ENCODE results near the gene RBM43. TPM values are rescaled to one million over a fixed set of nuclear protein-coding genes. Genes with fewer than 3 reads are reported as not detected.
"Not testable (repeated sequence)": the region's sequence is repeated elsewhere in the genome, so short reads cannot be mapped to it uniquely, and the experiment has no call there.

The RBM43 gene
- total RNA-seq, 1 donor from 2014 or later, result 1.5 TPM

- H3K9me3 ChIP-seq (replicated peaks), result no peaks in the 10 kb centered on the region
These were observed 38.4 kb upstream of the RBM43 start for GRCh38 chr2:151299920-151300539.

GRCh38 chr2:151297882-151298281 lies 36.2 kb upstream of the RBM43 start:
- no peaks in the 10 kb centered on the region for H3K27me3 ChIP-seq (ENCODE audit: low read depth)
- TF ChIP-seq CTCF (IDR thresholded peaks at IDR 0.05; ENCODE audit: borderline replicate concordance), result no peak
- intact Hi-C loops (cut with micrococcal nuclease), result no loop called here
- no peak for DNase-seq
- no peaks in the 10 kb centered on the region for H3K36me3 ChIP-seq
- H3K4me3 ChIP-seq, result no peak overlapping the region
- H3K27ac ChIP-seq (replicated peaks), result no peak overlapping the region
- no peaks in the 10 kb centered on the region for H3K9me3 ChIP-seq (replicated peaks)
- H3K4me1 ChIP-seq, result no peaks in the 10 kb centered on the region

More at GRCh38 chr2:151299920-151300539, 38.4 kb upstream of the RBM43 start:
- no peak overlapping the region for H3K27ac ChIP-seq (replicated peaks)
- no peak for TF ChIP-seq CTCF (IDR thresholded peaks at IDR 0.05; ENCODE audit: borderline replicate concordance)
- no peak overlapping the region for H3K4me3 ChIP-seq
- H3K36me3 ChIP-seq, result no peaks in the 10 kb centered on the region
- DNase-seq, result no peak
- H3K4me1 ChIP-seq, result no peaks in the 10 kb centered on the region
- intact Hi-C loops (cut with micrococcal nuclease), result no loop called here
- H3K27me3 ChIP-seq (ENCODE audit: low read depth), result no peaks in the 10 kb centered on the region

- H3K36me3 ChIP-seq; DNase-seq; H3K4me1 ChIP-seq; H3K9me3 ChIP-seq (replicated peaks); H3K27ac ChIP-seq (replicated peaks); H3K27me3 ChIP-seq (ENCODE audit: low read depth); H3K4me3 ChIP-seq; intact Hi-C loops (cut with micrococcal nuclease): not testable (repeated sequence)
These were observed 34.3 kb upstream of the RBM43 start for GRCh38 chr2:151295926-151296325.

- Histone ChIP-seq H3K27ac (replicated peaks) (no peak overlapping the region), H3K4me3 (no peak overlapping the region), H3K9me3 (replicated peaks) (no peaks in the 10 kb centered on the region), H3K36me3 (no peaks in the 10 kb centered on the region), H3K4me1 (peaks cover 29% of the 10 kb centered on the region), H3K27me3 (ENCODE audit: low read depth) (peaks cover 4% of the 10 kb centered on the region)
- TF ChIP-seq CTCF (IDR thresholded peaks at IDR 0.05; ENCODE audit: borderline replicate concordance), result no peak
- intact Hi-C loops (cut with micrococcal nuclease), result no loop called here
- no peak for DNase-seq
These were observed 30.9 kb upstream of the RBM43 start for GRCh38 chr2:151292546-151292945.

DNA sequence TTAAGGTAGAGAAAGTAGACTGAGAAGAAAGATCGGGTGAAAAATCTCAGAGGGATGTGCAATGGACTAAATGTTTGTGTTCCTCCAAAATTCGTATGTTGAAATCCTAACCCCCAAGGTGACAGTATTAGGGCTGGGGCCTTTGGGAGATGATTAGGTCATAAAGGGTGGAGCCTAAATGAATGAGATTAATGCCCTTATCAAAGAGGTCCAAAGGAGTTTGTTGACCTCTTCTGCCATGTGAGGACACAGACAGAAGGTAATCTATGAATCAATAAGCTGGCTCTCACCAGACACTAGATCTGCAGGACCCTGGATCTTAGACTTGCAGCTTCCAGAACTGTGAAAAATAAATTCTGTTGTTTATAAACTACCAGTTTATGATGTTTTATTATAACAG lies 30.5 kb upstream of the RBM43 start:
- intact Hi-C loops (cut with micrococcal nuclease), result no loop called here
- H3K36me3 ChIP-seq, result no peaks in the 10 kb centered on the region
- H3K27me3 ChIP-seq (ENCODE audit: low read depth), result peaks cover 4% of the 10 kb centered on the region
- no peak for TF ChIP-seq CTCF (IDR thresholded peaks at IDR 0.05; ENCODE audit: borderline replicate concordance)
- peaks cover 33% of the 10 kb centered on the region for H3K4me1 ChIP-seq
- no peak overlapping the region for H3K4me3 ChIP-seq
- no peak overlapping the region for H3K27ac ChIP-seq (replicated peaks)
- no peak for DNase-seq
- H3K9me3 ChIP-seq (replicated peaks), result no peaks in the 10 kb centered on the region

GRCh38 chr2:151291224-151291623 lies 29.6 kb upstream of the RBM43 start:
- intact Hi-C loops (cut with micrococcal nuclease), result no loop called here
- DNase-seq, result no peak
- peaks cover 33% of the 10 kb centered on the region for H3K4me1 ChIP-seq
- no peaks in the 10 kb centered on the region for H3K36me3 ChIP-seq
- H3K9me3 ChIP-seq (replicated peaks), result no peaks in the 10 kb centered on the region
- H3K4me3 ChIP-seq, result no peak overlapping the region
- no peak for TF ChIP-seq CTCF (IDR thresholded peaks at IDR 0.05; ENCODE audit: borderline replicate concordance)
- H3K27ac ChIP-seq (replicated peaks), result no peak overlapping the region
- peaks cover 4% of the 10 kb centered on the region for H3K27me3 ChIP-seq (ENCODE audit: low read depth)

Data from left ventricle myocardium inferior (tissue), 1 donor.